Measurements from ENCODE around the gene FCGR3A.

GRCh38 chr1:161505686-161506085 lies 43.9 kb downstream of the FCGR3A start:
- TF ChIP-seq CTCF (IDR thresholded peaks at IDR 0.05; ENCODE audit: low read depth, low read length) (no peak), POLR2A (IDR thresholded peaks at IDR 0.05; ENCODE audit: extremely low read depth, insufficient read length) (no peak), MAX (IDR thresholded peaks at IDR 0.05; ENCODE audit: low read depth, low read length) (no peak)

All from NB4 (cell line).